Ovary (tissue), 9 donors: ENCODE results near the gene ATP5F1E. TPM values are rescaled to one million over a fixed set of nuclear protein-coding genes. Genes with fewer than 3 reads are reported as not detected.

Source experiments
- DNase-seq, 5 donors: peaks; one replicate each; pipeline ENCODE4 v3.0.0-alpha.2; 2019 to 2020
- H3K27ac ChIP-seq, 2 donors: fragments of 200-600 bp; one replicate each; pipeline versions ENCODE4 v1.5.1 to v1.8.0; 2019 to 2022
- H3K27me3 ChIP-seq: fragments of 200-600 bp; one replicate; pipeline ENCODE4 v1.8.0; 2022
- H3K36me3 ChIP-seq: fragments of 200-600 bp; sonication (generic); one replicate; pipeline ENCODE4 v1.5.1; 2019
- H3K4me1 ChIP-seq: one replicate; pipeline ENCODE4 v1.8.1; 2013; ENCODE audit warnings: mild to moderate bottlenecking, moderate library complexity; ENCODE audit not compliant: insufficient read depth
- H3K4me3 ChIP-seq: fragments of 200-600 bp; sonication (generic); one replicate; pipeline ENCODE4 v1.5.1; 2017
- H3K9me3 ChIP-seq, 2 donors: fragments of 200-600 bp in 1 of 2; sonication (generic) in 1 of 2; one replicate each; pipeline versions ENCODE4 v1.5.1 to v1.8.1; 2013 to 2019; ENCODE audit warnings: mild to moderate bottlenecking in 1 of 2, moderate library complexity in 1 of 2
- CTCF ChIP-seq, 3 donors: fragments of 450-650 bp in 2 of 3; fragments of 200-600 bp in 1 of 3; IDR thresholded peaks; one replicate each; pipeline versions ENCODE4 v1.5.1 to v1.8.0; 2016 to 2022; ENCODE audit warnings: antibody characterized with exemption in 3 of 3, mild to moderate bottlenecking in 1 of 3
- EP300 ChIP-seq: sonication (generic); formaldehyde crosslinking; IDR thresholded peaks from one replicate; pipeline ENCODE4 v1.6.1; 2017; ENCODE audit warnings: antibody characterized with exemption
- POLR2A ChIP-seq: fragments of 450-650 bp; IDR thresholded peaks from one replicate; pipeline ENCODE4 v1.6.1; 2017; ENCODE audit warnings: antibody characterized with exemption, mild to moderate bottlenecking, moderate library complexity
- WGBS, 3 donors: extraction: QIAGEN DNeasy Blood & Tissue Kit in 1 of 3; methylation state at CpG; one replicate each; pipeline versions ENCODE4 v1.1.5 to v1.1.7; 2013 to 2017; 5-methylcytosine and 5-hydroxymethylcytosine counted together
- intact Hi-C, 4 donors: fragments of 100-400 bp; cut with DNase I; formaldehyde crosslinking; loops; one replicate each; pipeline versions ENCODE4 v1.11.0 to v1.15.1; 2022 to 2023
- polyA plus RNA-seq, 2 donors: library from polyadenylated mRNA; stranded (reverse); fragments of 200-250 nt in 1 of 2; fragments of 350-450 nt in 1 of 2; fragmentation: Illumina TruSeq in 1 of 2; extraction: RNeasy Lipid Tissue Mini Kit (QIAGEN cat#74804) in 1 of 2; gene quantifications; one replicate each; pipeline ENCODE4 v1.2.3, GENCODE V29; 2013 to 2014
- total RNA-seq, 7 donors: library from RNA; depleted of rRNA in 2 of 7; stranded (reverse); fragments of >200 nt in 2 of 7; fragmentation: NEBNext Ultra II Directional in 3 of 7; extraction: Animal tissue kit (Norgen Biotek cat#: 25700) in 3 of 7; gene quantifications; one replicate each; pipeline versions ENCODE4 v1.1.0 to v1.2.4, GENCODE V29; 2016 to 2023
- donor health status: DM: no; HTN: no; CAD: no; lungs with moderate emphysema.
- donor health status: DM: no; HTN: no; CAD: no.
- donor health status: Bipolar disorder and iron deficiency.
- donor health status: DM: yes; HTN: yes; CAD: no.
- donor health status: DM: no; HTN: no; CAD: no.
- donor health status: DM: yes; HTN: yes; CAD: no.

Gene ATP5F1E
- total and polyA plus RNA-seq, 9 donors: 23.2 to 73.1 (median 45.4) TPM

DNA sequence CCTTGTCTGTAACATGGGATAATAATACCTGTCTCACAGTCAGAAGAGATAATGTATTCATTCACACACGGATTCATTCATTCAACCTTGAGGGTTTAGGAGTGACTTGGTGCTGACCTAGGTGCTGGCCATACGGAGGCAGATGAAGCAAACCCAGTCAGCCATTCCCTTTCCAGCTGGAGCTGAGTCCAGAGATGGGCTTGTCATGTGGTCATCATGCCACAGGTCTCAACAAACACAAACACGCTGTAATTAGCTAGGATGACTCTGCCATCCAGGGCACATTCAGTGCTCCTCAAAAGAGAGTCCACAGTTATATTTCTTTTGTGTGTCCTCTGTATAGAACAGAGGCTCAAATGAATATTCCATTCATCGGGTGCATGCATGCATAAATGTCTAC, 29.9 kb upstream of the ATP5F1E start:
- TF ChIP-seq CTCF (IDR thresholded peaks at IDR 0.05) (no peak), EP300 (no peak), POLR2A (no peak)
- Histone ChIP-seq H3K9me3 (no peaks in the 10 kb centered on the region), H3K36me3 (no peaks in the 10 kb centered on the region), H3K27me3 (no peaks in the 10 kb centered on the region), H3K27ac (no peak overlapping the region), H3K4me3 (no peak overlapping the region), H3K4me1 (no peaks in the 10 kb centered on the region)
- WGBS, 3 donors: 57 to 69% (median 65%) methylated on average over 4 of the region's 4 CpGs
- intact Hi-C loops: no loop called here
- DNase-seq: no peak

- no peaks in the 10 kb centered on the region for H3K4me1 ChIP-seq
- H3K27me3 ChIP-seq: no peaks in the 10 kb centered on the region
- no peak for DNase-seq
- TF ChIP-seq POLR2A: no peak
- no peak for TF ChIP-seq EP300
- no peak for TF ChIP-seq CTCF (IDR thresholded peaks at IDR 0.05)
- no peaks in the 10 kb centered on the region for H3K9me3 ChIP-seq
- WGBS, 3 donors: 57 to 60% (median 58%) methylated on average over 7 of the region's 7 CpGs
- H3K4me3 ChIP-seq: no peak overlapping the region
- H3K36me3 ChIP-seq: no peaks in the 10 kb centered on the region
- no peak overlapping the region for H3K27ac ChIP-seq
- intact Hi-C loops: no loop called here
Measured at GRCh38 chr20:59055302-59055701, 23.2 kb upstream of the ATP5F1E start.

DNA sequence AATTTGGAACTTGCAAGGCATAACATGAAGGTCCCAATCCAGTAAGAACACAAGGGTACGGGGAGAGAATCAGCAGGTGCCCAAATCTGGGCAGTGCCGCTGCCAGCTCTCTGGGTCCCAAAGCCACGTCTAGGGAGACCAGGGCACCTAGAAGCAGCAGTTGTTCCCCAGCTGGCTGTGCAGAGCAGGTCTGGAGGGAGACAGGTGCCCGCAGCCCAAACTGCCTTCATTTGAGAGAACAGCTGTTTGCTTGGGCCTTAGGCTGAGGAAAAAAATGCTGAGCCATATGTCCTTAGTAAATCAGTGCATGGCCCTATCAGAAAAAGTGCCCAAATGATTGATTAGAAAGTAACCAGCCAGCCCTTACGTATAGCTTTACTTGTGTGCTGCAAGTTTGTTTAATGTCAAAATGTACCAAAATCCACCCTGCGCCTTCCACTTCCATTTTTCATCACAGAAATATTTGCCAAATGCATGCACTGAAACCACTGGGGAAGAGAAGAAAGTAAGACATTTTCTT, 19.6 kb upstream of the ATP5F1E start:
- Histone ChIP-seq H3K4me1 (no peaks in the 10 kb centered on the region), H3K27ac (no peak overlapping the region), H3K9me3 (no peaks in the 10 kb centered on the region), H3K27me3 (no peaks in the 10 kb centered on the region), H3K4me3 (no peak overlapping the region), H3K36me3 (no peaks in the 10 kb centered on the region)
- no peak for TF ChIP-seq POLR2A
- TF ChIP-seq EP300: no peak
- no peak for DNase-seq
- intact Hi-C loops: no loop called here
- 75% methylated on average over 6 of the region's 6 CpGs for WGBS, 3 donors

DNA sequence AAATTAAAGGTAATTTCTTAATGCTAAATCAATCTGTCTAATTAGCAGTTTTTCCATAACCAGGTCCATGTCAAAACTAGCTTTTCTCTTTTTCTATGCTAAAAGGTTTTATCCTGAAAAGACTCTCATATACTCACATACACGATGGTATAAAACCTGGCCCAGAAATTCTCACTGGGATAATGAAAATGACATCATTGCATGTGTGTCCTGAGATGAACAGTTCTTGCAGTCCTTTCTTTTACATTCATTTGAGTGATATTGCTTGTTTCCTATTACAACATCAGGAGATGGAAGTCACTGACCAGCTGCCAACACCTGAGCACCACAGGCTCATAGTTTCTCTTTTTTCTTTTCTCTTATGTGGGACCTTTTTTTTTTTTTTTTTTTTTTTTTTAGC, 18.3 kb upstream of the ATP5F1E start:
- Histone ChIP-seq H3K36me3 (no peaks in the 10 kb centered on the region), H3K27ac (no peak overlapping the region), H3K9me3 (no peaks in the 10 kb centered on the region), H3K4me3 (no peak overlapping the region), H3K27me3 (no peaks in the 10 kb centered on the region), H3K4me1 (no peaks in the 10 kb centered on the region)
- TF ChIP-seq POLR2A (no peak), EP300 (no peak), CTCF (IDR thresholded peaks at IDR 0.05) (no peak)
- no peak for DNase-seq
- intact Hi-C loops: no loop called here
- 63 to 76% (median 70%) methylated on average over 1 of the region's 1 CpG for WGBS, 3 donors

GRCh38 chr20:59048681-59049030, 16.5 kb upstream of the ATP5F1E start:
- H3K36me3 ChIP-seq: no peaks in the 10 kb centered on the region
- intact Hi-C loops: loop anchor here in 1 of 4 donors (10.0 kb wide), 1 partner anchor 174 kb away; no protein-coding TSS in a partner anchor
- no peaks in the 10 kb centered on the region for H3K27me3 ChIP-seq
- H3K9me3 ChIP-seq: no peaks in the 10 kb centered on the region
- H3K27ac ChIP-seq: no peak overlapping the region
- WGBS, 3 donors: 72 to 83% (median 75%) methylated on average over 2 of the region's 2 CpGs
- no peak overlapping the region for H3K4me3 ChIP-seq
- no peak for DNase-seq
- H3K4me1 ChIP-seq: no peaks in the 10 kb centered on the region
- TF ChIP-seq CTCF (IDR thresholded peaks at IDR 0.05) (no peak), POLR2A (no peak), EP300 (no peak)
